NCI-H1105 (cell line): ENCODE results near the gene HOXB3.

Experiments
- DNase-seq: peaks from one replicate; lab custom pipeline; 2025; lab: John Stamatoyannopoulos, UW

HOXB3 gene

GRCh38 chr17:48625495-48626244 is 35.6 kb upstream of the HOXB3 start:
- DNase-seq = peak; percentile 5

- peak; percentile 4 for DNase-seq
Measured at GRCh38 chr17:48624544-48625494, 34.8 kb upstream of the HOXB3 start.

GRCh38 chr17:48624118-48624517 is 34.1 kb upstream of the HOXB3 start:
- no peak for DNase-seq

GRCh38 chr17:48623583-48623982 is 33.5 kb upstream of the HOXB3 start:
- DNase-seq = no peak

GRCh38 chr17:48622857-48623256 is 32.8 kb upstream of the HOXB3 start:
- DNase-seq = no peak

- DNase-seq = no peak
Measured at GRCh38 chr17:48621410-48622392, 31.7 kb upstream of the HOXB3 start.

- DNase-seq = no peak
Measured at GRCh38 chr17:48620461-48621139, 30.6 kb upstream of the HOXB3 start.

- DNase-seq = no peak
Measured at GRCh38 chr17:48619826-48620449, 29.9 kb upstream of the HOXB3 start.

GRCh38 chr17:48618256-48618896 is 28.3 kb upstream of the HOXB3 start:
- DNase-seq = peak; percentile 63

- no peak for DNase-seq
Measured at GRCh38 chr17:48617471-48618255, 27.6 kb upstream of the HOXB3 start.

GRCh38 chr17:48616717-48617470 is 26.9 kb upstream of the HOXB3 start:
- DNase-seq = no peak

GRCh38 chr17:48615963-48616716 is 26.1 kb upstream of the HOXB3 start:
- DNase-seq = no peak

GRCh38 chr17:48615047-48615962 is 25.3 kb upstream of the HOXB3 start, which contains the start of gene HOXB8:
HOXB8 (minus strand) TSS chr17:48615292; CDS start chr17:48614704, 588 bp downstream.
- DNase-seq = no peak

- peak; percentile 21 for DNase-seq
Measured at GRCh38 chr17:48613862-48614694, 24.0 kb upstream of the HOXB3 start.

- no peak for DNase-seq
Measured at GRCh38 chr17:48612854-48613691, 23.0 kb upstream of the HOXB3 start.
